ENCODE data around the gene CCR5AS.

Gene CCR5AS

DNA sequence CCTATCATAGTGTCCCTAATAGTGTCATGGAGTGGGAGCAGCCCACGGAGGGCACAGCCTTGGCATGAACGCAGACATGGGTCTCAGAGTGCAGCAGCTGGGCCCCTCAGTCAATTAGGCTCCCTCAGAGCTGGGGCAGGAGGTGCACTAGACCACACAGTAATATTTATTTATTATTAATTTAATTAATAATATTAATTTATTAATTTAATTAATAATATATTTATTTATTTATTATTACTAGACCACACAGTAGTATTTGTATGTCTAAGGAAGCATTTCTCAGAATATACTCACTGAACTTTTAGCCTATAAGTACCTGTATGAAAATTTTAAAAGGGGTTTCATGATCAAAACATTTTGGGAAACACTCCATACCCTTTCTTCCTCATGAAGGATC is 5.3 kb downstream of the CCR5AS start:
- TF ChIP-seq, protein P1, sequence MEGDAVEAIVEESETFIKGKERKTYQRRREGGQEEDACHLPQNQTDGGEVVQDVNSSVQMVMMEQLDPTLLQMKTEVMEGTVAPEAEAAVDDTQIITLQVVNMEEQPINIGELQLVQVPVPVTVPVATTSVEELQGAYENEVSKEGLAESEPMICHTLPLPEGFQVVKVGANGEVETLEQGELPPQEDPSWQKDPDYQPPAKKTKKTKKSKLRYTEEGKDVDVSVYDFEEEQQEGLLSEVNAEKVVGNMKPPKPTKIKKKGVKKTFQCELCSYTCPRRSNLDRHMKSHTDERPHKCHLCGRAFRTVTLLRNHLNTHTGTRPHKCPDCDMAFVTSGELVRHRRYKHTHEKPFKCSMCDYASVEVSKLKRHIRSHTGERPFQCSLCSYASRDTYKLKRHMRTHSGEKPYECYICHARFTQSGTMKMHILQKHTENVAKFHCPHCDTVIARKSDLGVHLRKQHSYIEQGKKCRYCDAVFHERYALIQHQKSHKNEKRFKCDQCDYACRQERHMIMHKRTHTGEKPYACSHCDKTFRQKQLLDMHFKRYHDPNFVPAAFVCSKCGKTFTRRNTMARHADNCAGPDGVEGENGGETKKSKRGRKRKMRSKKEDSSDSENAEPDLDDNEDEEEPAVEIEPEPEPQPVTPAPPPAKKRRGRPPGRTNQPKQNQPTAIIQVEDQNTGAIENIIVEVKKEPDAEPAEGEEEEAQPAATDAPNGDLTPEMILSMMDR (IDR thresholded peaks at IDR 0.05 in 4 of 5, conservative IDR thresholded peaks at IDR 0.05 in 1 of 5) = no peak
- no peak for TF ChIP-seq POLR2A (IDR thresholded peaks at IDR 0.05)
- intact Hi-C loops (cut with DNase I; ENCODE audit: low total_unique reads) = no loop called here
- DNase-seq (no peak), ATAC-seq (no peak)
- Histone ChIP-seq H3K9me3 (no peaks in the 10 kb centered on the region), H3K4me1 (peaks cover 6 to 11% of the 10 kb centered on the region in 2 donors), H3K27ac (no peak overlapping the region), H3K27me3 (no peaks in the 10 kb centered on the region), H3K4me3 (no peak overlapping the region), H3K36me3 (no peaks in the 10 kb centered on the region)
- in situ Hi-C loops (cut with MboI; ENCODE audit: low sequenced_read_pairs in 4 of 4) = no loop called here

DNA sequence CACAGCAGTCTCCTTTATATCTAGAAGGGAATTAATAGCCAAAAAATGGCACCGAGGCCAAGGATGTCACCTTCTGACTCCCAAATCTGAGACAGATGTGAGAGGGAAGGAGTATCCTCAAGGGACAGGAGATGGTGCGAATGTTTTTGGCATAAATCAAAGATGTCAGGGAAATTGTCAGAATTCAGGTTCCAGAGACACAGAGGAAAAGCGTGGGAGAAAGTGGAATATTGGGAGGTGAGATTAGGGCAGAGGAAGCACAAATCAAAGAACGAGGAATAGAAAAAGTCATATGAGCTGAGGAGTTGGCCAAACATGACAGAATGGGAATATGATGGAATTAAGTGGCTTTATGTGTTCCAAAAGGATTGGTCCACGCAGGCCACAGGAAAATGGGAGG is 6.0 kb downstream of the CCR5AS start:
- Histone ChIP-seq H3K9me3 (no peaks in the 10 kb centered on the region), H3K27ac (no peak overlapping the region), H3K4me3 (no peak overlapping the region), H3K4me1 (peaks cover 9 to 10% of the 10 kb centered on the region in 2 donors), H3K27me3 (no peaks in the 10 kb centered on the region), H3K36me3 (no peaks in the 10 kb centered on the region)
- ATAC-seq (no peak), DNase-seq (no peak)
- TF ChIP-seq, protein P1 (IDR thresholded peaks at IDR 0.05 in 4 of 5, conservative IDR thresholded peaks at IDR 0.05 in 1 of 5) = no peak
- in situ Hi-C loops (cut with MboI; ENCODE audit: low sequenced_read_pairs in 4 of 4) = no loop called here
- intact Hi-C loops (cut with DNase I; ENCODE audit: low total_unique reads) = no loop called here

DNA sequence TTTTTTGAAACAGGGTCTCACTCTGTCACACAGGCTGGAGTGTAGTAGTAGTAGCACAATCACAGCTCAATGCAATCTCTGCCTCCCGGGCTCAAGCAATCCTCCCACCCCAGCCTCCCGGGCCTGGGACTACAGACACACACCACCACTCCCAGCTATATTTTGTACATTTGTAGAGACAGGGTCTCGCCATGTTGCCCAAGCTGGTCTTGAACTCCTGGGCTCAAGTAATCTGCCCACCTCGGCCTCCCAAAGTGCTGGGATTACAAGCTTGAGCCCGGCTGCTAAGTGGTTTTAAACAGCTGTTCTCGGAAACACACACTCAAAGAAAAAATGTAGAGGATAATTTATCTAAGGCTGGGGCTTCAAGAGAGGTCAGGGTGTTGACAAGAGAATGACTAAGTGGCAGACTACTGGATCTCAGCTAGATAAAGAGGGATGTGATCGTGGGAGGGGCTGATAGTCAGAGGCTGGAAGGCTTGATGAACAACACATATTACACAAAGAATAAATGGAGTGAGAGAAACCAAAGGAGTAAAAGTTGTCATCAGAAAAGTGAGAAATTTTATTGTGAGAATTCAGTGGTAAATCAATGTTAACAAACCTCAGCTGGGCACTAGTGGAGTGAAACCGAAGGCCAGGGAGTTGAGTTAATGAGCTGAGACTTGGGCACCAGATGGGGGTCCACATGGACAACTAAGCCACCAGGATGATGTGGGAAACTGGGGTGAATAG is 6.7 kb downstream of the CCR5AS start:
- no peak for DNase-seq
- TF ChIP-seq POLR2A (IDR thresholded peaks at IDR 0.05) = no peak
- TF ChIP-seq, protein P1 (IDR thresholded peaks at IDR 0.05 in 4 of 5, conservative IDR thresholded peaks at IDR 0.05 in 1 of 5) = no peak
- Histone ChIP-seq H3K27ac (no peak overlapping the region), H3K27me3 (no peaks in the 10 kb centered on the region), H3K36me3 (no peaks in the 10 kb centered on the region), H3K9me3 (no peaks in the 10 kb centered on the region), H3K4me1 (peaks cover 9% of the 10 kb centered on the region in 2 donors), H3K4me3 (no peak overlapping the region)
- intact Hi-C loops (cut with DNase I; ENCODE audit: low total_unique reads) (no loop called here), in situ Hi-C loops (cut with MboI; ENCODE audit: low sequenced_read_pairs in 4 of 4) (no loop called here)
- ATAC-seq = no peak

GRCh38 chr3:46399557-46399956 is 7.3 kb downstream of the CCR5AS start:
- Histone ChIP-seq H3K9me3 (no peaks in the 10 kb centered on the region), H3K4me3 (no peak overlapping the region), H3K27ac (no peak overlapping the region), H3K4me1 (peaks cover 9% of the 10 kb centered on the region in 2 donors), H3K36me3 (no peaks in the 10 kb centered on the region), H3K27me3 (no peaks in the 10 kb centered on the region)
- intact Hi-C loops (cut with DNase I; ENCODE audit: low total_unique reads) = no loop called here
- ATAC-seq (no peak), DNase-seq (no peak)
- TF ChIP-seq POLR2A (IDR thresholded peaks at IDR 0.05) = no peak
- TF ChIP-seq, protein P1 (IDR thresholded peaks at IDR 0.05 in 4 of 5, conservative IDR thresholded peaks at IDR 0.05 in 1 of 5) = no peak
- in situ Hi-C loops (cut with MboI; ENCODE audit: low sequenced_read_pairs in 4 of 4) = no loop called here

GRCh38 chr3:46399098-46399497 is 7.8 kb downstream of the CCR5AS start:
- H3K4me3 ChIP-seq = no peak overlapping the region
- in situ Hi-C loops (cut with MboI; ENCODE audit: low sequenced_read_pairs in 4 of 4) = no loop called here

More at GRCh38 chr3:46399098-46399497, 7.8 kb downstream of the CCR5AS start:
- intact Hi-C loops (cut with DNase I; ENCODE audit: low total_unique reads) = no loop called here
- ATAC-seq (no peak), DNase-seq (no peak)
- TF ChIP-seq, protein P1 (IDR thresholded peaks at IDR 0.05 in 4 of 5, conservative IDR thresholded peaks at IDR 0.05 in 1 of 5) = no peak
- no peak for TF ChIP-seq POLR2A (IDR thresholded peaks at IDR 0.05)
- Histone ChIP-seq H3K36me3 (no peaks in the 10 kb centered on the region), H3K4me1 (peaks cover 9% of the 10 kb centered on the region in 2 donors), H3K27ac (no peak overlapping the region), H3K9me3 (no peaks in the 10 kb centered on the region), H3K27me3 (no peaks in the 10 kb centered on the region)
